TTC549 (cell line): Measurements from ENCODE around the gene SUV39H1.
"Not testable (repeated sequence)": the region's sequence is repeated elsewhere in the genome, so short reads cannot be mapped to it uniquely, and the experiment has no call there.

ENCODE experiments used
- FAIRE-seq: peaks from 2 replicates; lab custom pipeline; 2012; peaks lifted over from hg19 to GRCh38; lab: Jason Lieb, UNC

Gene SUV39H1

DNA sequence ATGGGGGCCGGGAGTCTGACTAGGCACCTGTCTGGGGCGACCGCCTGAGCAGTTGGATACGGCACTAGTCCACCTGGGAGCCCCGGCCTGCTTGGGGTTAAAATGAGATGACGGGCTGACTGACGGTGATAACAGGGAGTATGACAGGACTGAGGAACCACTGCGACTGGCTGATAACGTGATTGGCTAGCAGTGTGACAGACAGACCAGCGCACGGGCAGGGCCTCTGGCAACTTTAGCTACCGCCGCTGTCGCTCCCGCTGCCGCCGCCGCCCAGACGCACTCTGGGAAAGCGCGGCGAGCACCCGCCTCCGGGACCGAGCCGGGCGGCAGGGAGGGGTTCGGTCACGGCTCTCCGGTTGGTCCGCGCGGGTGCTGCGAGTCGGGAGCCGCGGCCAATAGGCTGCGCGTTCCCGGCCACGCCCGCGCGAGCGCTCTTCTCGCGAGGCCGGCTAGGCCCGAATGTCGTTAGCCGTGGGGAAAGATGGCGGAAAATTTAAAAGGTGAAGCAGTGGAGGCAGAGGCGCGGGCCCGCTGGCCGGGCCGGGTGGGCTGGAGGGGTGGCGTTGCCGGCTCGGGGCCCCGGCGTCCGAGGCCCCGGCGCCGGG is at the start of gene SUV39H1:
TSS of gene SUV39H1 (plus strand) at position 434 of the 608 bp plus-strand sequence. CDS start at position 485, 51 bp downstream.
- FAIRE-seq, result no peak

GRCh38 chrX:48648336-48648751 is 48.2 kb upstream of the SUV39H1 start:
- peak; percentile 38 for FAIRE-seq

GRCh38 chrX:48649102-48649501 is 47.4 kb upstream of the SUV39H1 start:
- no peak for FAIRE-seq

GRCh38 chrX:48652055-48652579 is 44.4 kb upstream of the SUV39H1 start:
- not testable (repeated sequence) for FAIRE-seq

DNA sequence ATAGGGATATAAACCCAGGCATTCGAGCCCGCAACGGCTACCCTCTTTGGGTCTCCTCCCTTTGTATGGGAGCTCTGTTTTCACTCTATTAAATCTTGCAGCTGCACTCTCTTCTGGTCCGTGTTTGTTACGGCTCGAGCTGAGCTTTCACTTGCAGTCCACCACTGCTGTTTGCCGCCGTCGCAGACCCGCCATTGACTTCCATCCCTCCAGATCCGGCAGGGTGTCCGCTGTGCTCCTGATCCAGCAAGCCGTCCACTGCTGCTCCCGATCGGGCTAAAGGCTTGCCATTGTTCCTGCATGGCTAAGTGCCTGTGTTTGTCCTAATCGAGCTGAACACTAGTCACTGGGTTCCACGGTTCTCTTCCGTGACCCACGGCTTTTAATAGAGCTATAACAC is 41.8 kb upstream of the SUV39H1 start:
- not testable (repeated sequence) for FAIRE-seq

DNA sequence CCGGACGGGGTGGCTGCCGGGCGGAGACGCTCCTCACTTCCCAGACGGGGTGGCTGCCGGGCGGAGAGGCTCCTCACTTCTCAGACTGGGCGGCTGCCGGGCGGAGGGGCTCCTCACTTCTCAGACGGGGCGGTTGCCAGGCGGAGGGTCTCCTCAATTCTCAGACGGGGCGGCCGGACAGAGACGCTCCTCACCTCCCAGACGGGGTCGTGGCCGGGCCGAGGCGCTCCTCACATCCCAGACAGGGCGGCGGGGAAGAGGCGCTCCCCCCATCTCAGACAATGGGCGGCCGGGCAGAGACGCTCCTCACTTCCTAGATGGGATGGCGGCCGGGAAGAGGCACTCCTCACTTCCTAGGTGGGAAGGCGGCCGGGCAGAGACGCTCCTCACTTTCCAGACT is 36.8 kb upstream of the SUV39H1 start:
- FAIRE-seq, result not testable (repeated sequence)

DNA sequence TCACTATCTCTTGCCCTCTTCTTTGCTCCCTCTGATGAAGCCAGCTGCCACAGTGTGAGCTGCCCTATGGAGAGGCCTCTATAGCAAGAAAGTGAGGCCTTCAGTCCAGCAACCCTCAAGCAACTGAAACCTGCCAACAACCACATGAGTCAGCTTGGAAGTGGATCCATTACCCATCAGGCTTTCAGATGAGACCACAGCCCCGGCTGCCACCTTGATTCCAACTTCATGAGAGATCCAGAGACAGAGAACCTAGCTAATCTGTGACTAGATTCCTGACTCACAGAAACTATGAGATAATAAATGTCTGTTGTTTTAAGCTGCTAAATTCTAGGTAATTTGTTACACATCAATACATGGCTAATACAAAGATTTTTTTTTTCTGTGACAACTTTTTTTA is 33.3 kb upstream of the SUV39H1 start:
- FAIRE-seq, result no peak

DNA sequence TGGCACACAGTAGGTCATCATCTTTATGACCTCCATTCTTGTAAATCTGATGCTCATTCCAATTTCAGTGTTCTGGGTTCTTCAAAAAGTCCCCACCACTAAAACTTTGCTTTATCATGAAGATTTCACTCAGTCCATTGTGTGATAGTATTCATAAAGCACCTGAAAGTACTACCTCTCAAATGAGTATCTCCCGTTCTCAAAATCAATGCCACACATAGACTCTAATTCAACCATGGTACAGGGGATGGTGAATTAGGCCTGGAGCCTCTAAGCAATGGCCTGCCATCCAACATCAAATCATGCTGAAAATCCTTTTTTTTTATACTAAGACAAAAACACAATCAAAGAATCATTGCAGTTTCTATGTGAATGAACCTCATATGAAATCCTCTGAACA is 32.4 kb upstream of the SUV39H1 start:
- no peak for FAIRE-seq

- FAIRE-seq, result no peak
Measured at GRCh38 chrX:48665991-48666390, 30.5 kb upstream of the SUV39H1 start.

- FAIRE-seq, result no peak
Measured at GRCh38 chrX:48666649-48667048, 29.9 kb upstream of the SUV39H1 start.

GRCh38 chrX:48667509-48667908 is 29.0 kb upstream of the SUV39H1 start:
- no peak for FAIRE-seq

- not testable (repeated sequence) for FAIRE-seq
Measured at GRCh38 chrX:48668187-48668586, 28.3 kb upstream of the SUV39H1 start.

GRCh38 chrX:48676106-48676892 is 20.2 kb upstream of the SUV39H1 start:
- no peak for FAIRE-seq

- no peak for FAIRE-seq
Measured at GRCh38 chrX:48676893-48677270, 19.7 kb upstream of the SUV39H1 start.

DNA sequence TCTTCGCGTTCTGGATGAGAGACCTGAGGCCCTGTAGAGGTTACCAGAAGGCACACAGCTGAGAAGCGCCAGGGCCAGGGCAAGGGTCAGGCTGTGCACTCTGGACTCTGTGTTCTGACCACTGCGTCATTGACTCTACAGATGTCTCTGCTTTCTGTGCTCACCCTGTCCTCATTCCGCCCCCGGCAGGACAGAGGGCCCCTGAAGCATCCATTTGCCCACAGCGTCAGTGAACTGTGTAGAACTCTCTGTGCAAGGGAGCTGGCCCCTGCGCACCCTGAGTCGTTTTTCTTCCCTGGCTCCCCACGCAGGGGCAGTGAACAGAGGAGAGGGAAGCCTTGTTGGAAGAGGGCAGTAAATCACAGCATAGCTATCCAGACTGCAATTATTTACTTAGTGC is 19.0 kb upstream of the SUV39H1 start:
- FAIRE-seq, result no peak

DNA sequence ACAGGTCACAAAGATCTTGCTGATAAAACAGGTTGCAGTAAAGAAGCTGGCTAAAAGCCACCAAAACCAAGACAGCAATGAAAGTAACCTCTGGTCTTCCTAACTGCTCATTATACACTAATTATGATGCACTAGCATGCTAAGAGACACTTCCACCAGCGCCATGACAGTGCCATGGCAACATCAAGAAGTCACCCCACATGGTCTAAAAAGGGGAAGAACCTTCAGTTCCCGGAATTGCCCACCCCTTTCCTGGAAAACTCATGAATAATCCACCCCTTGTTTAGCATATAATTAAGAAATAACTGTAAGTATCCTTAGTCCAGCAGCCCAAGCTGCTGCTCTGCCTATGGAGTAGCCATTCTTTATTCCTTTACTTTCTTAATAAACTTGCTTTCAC is 16.1 kb upstream of the SUV39H1 start:
- FAIRE-seq, result not testable (repeated sequence)

GRCh38 chrX:48680925-48681324 is 15.6 kb upstream of the SUV39H1 start:
- not testable (repeated sequence) for FAIRE-seq

DNA sequence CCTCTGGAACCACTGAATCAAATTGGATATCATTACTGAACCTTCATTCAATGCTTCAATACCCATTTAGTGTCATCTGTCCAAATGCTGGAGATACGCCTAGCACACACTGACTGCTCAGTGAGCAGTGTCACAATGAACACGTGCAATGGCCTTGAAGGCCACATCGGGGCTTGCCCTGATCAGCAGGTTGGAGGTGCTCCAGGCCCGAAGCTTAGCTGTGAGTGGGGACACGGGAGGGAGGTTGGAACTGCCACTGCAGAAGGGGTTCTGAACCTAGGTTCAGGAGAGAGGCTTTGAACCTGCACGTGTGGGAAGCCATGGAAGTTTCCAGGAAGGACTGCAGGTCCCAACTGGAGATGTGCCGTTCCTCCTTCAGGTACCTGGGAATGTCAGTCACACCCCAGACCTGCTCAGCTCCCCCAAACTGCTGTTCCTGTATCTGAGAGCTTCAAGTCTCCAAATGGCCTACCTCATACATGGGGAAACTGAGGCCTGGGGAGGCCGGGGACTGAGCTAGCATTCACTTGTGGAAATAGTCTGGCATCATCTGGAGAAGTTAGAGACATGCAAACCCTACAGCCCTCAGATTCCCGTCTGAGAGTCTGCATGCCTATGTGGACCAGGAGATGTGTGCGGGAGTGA is 14.9 kb upstream of the SUV39H1 start:
- FAIRE-seq, result no peak

GRCh38 chrX:48682795-48683194 is 13.7 kb upstream of the SUV39H1 start:
- not testable (repeated sequence) for FAIRE-seq

GRCh38 chrX:48683411-48683982 is 13.0 kb upstream of the SUV39H1 start, which contains the start of gene WAS:
WAS (plus strand) TSS chrX:48683799; CDS start chrX:48683854, 55 bp downstream.
- FAIRE-seq, result no peak

- no peak for FAIRE-seq
Measured at GRCh38 chrX:48684134-48684533, 12.4 kb upstream of the SUV39H1 start.

DNA sequence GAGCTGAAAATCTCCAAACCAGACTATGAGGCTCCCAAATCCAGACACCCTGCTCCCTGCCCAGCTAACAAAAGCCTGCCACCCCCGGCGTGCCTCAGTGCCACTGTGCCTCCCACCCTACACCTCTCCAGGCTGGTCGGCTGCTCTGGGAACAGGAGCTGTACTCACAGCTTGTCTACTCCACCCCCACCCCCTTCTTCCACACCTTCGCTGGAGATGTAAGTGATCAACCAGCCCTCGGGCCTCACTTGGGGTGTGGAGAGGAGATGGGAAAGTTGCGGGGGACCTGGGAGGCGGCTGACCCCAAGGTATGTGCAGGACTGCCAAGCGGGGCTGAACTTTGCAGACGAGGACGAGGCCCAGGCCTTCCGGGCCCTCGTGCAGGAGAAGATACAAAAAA is 11.1 kb upstream of the SUV39H1 start:
- no peak for FAIRE-seq
